ENCODE results near the gene UBAP1L. TPM values are rescaled to one million over a fixed set of nuclear protein-coding genes. Genes with fewer than 3 reads are reported as not detected.

The UBAP1L gene
- total and polyA plus RNA-seq, 3 donors from 2014 or later = 3.7 to 12.1 (median 11.3) TPM

GRCh38 chr15:65085990-65086679, 28.9 kb downstream of the UBAP1L start:
- DNase-seq = peak; percentile 65
- Histone ChIP-seq H3K9me3 (no peaks in the 10 kb centered on the region), H3K27me3 (no peaks in the 10 kb centered on the region), H3K4me3 (no peak overlapping the region), H3K27ac (peak overlapping the region in 1 of 2 donors; percentile 78), H3K4me1 (peaks cover 51% of the 10 kb centered on the region), H3K36me3 (ENCODE audit: low read depth, missing control alignments) (no peaks in the 10 kb centered on the region)
- TF ChIP-seq CTCF (IDR thresholded peaks at IDR 0.05) (peak in 2 of 3 experiments; percentile 20 to 45), POLR2A (IDR thresholded peaks at IDR 0.05) (no peak)
- intact Hi-C loops (cut with DNase I; ENCODE audit: low total_unique reads) = loop anchor here (10.0 kb wide), 1 partner anchor 51 kb away; no protein-coding TSS in a partner anchor
- WGBS, 2 donors = 71 to 100% methylated on average over 3 to 6 of the region's 6 CpGs

GRCh38 chr15:65085207-65085753, 29.7 kb downstream of the UBAP1L start:
- Histone ChIP-seq H3K36me3 (ENCODE audit: low read depth, missing control alignments) (no peaks in the 10 kb centered on the region), H3K9me3 (no peaks in the 10 kb centered on the region), H3K27me3 (no peaks in the 10 kb centered on the region), H3K4me3 (no peak overlapping the region), H3K4me1 (peaks cover 51% of the 10 kb centered on the region), H3K27ac (peak overlapping the region in 1 of 2 donors; percentile 20)
- no peak for DNase-seq
- 77 to 89% methylated on average over 4 to 8 of the region's 8 CpGs for WGBS, 2 donors
- TF ChIP-seq POLR2A (IDR thresholded peaks at IDR 0.05) (no peak), CTCF (IDR thresholded peaks at IDR 0.05) (no peak)
- intact Hi-C loops (cut with DNase I; ENCODE audit: low total_unique reads) = loop anchor here (10.0 kb wide), 1 partner anchor 50 kb away; no protein-coding TSS in a partner anchor

- intact Hi-C loops (cut with DNase I; ENCODE audit: low total_unique reads) = loop anchor here (10.0 kb wide), 1 partner anchor 50 kb away; no protein-coding TSS in a partner anchor
- Histone ChIP-seq H3K27ac (peak overlapping the region in 1 of 2 donors; percentile 20), H3K4me1 (peaks cover 48% of the 10 kb centered on the region), H3K27me3 (no peaks in the 10 kb centered on the region), H3K9me3 (no peaks in the 10 kb centered on the region), H3K36me3 (ENCODE audit: low read depth, missing control alignments) (no peaks in the 10 kb centered on the region), H3K4me3 (no peak overlapping the region)
- TF ChIP-seq CTCF (IDR thresholded peaks at IDR 0.05) = no peak
- no peak for TF ChIP-seq POLR2A (IDR thresholded peaks at IDR 0.05)
- no peak for DNase-seq
- WGBS, 2 donors = 93 to 94% methylated on average over 7 of the region's 7 CpGs
Measured at GRCh38 chr15:65084500-65085206, 30.3 kb downstream of the UBAP1L start.

- Histone ChIP-seq H3K27ac (no peak overlapping the region), H3K4me3 (no peak overlapping the region), H3K9me3 (no peaks in the 10 kb centered on the region), H3K4me1 (peaks cover 35% of the 10 kb centered on the region), H3K27me3 (no peaks in the 10 kb centered on the region), H3K36me3 (ENCODE audit: low read depth, missing control alignments) (no peaks in the 10 kb centered on the region)
- TF ChIP-seq POLR2A (IDR thresholded peaks at IDR 0.05) (no peak), CTCF (IDR thresholded peaks at IDR 0.05) (peak in 2 of 3 experiments; percentile 25 to 32)
- intact Hi-C loops (cut with DNase I; ENCODE audit: low total_unique reads) = loop anchor here (10.0 kb wide), 1 partner anchor 48 kb away; no protein-coding TSS in a partner anchor
- peak; percentile 61 for DNase-seq
- whole genome bisulfite sequencing, 2 donors = 53 to 72% methylated on average over 7 of the region's 7 CpGs
Measured at GRCh38 chr15:65083262-65083701, 31.7 kb downstream of the UBAP1L start.

All from testis (tissue), 3 donors.